ENCODE measurements around the gene UCKL1.

Gene UCKL1

DNA sequence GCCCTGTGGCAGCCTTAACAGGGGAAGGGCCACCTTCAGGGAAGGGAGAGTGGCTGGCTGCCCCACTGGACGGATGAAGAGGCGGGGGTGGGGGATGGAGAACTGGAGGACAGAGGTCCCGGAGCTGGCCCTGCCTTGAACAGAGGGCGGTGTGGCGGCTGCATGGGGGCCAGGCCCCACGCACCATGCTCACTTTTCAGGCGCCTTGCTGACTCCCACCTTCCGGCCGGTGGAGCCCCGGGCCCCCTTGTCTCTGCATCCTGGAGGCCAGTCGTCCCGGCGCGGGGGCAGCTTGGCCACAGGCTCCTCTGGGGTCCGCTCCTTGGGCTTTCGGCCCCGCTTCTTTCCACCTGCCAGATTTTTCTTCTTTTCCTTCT, 3.5 kb upstream of the UCKL1 start:
- DNase-seq (ENCODE audit: low read depth in 2 of 2, low spot score in 1 of 2): no peak

- no peak for DNase-seq (ENCODE audit: low read depth in 2 of 2, low spot score in 1 of 2)
Measured at GRCh38 chr20:63958964-63959698, 2.9 kb upstream of the UCKL1 start.

GRCh38 chr20:63958471-63958870, 2.3 kb upstream of the UCKL1 start:
- no peak for DNase-seq (ENCODE audit: low read depth in 2 of 2, low spot score in 1 of 2)

- DNase-seq (ENCODE audit: low read depth in 2 of 2, low spot score in 1 of 2): no peak
Measured at GRCh38 chr20:63957690-63958441, 1.6 kb upstream of the UCKL1 start.

- peak in 1 of 2 donors; percentile 52 for DNase-seq (ENCODE audit: low read depth in 2 of 2, low spot score in 1 of 2)
Measured at GRCh38 chr20:63957004-63957689, 931 bp upstream of the UCKL1 start.

DNA sequence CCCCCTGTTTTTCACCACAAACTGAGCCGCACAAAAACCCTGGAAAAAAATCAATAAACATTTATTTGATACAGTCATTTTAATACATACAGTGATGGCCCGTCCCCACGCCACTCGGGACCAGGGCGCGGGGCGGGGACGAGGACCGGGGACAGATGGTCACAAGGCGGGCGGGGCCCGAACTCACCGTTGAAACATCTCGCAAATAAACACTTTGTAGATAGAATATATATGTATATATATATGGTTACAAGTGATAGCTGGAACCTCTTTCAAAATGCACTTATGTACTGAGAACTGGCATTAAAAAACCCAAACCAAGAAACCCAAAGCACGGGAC, 418 bp upstream of the UCKL1 start:
- no peak for DNase-seq (ENCODE audit: low read depth in 2 of 2, low spot score in 1 of 2)

GRCh38 chr20:63955281-63955826, 862 bp downstream of the UCKL1 start:
- DNase-seq (ENCODE audit: low read depth in 2 of 2, low spot score in 1 of 2): no peak

DNA sequence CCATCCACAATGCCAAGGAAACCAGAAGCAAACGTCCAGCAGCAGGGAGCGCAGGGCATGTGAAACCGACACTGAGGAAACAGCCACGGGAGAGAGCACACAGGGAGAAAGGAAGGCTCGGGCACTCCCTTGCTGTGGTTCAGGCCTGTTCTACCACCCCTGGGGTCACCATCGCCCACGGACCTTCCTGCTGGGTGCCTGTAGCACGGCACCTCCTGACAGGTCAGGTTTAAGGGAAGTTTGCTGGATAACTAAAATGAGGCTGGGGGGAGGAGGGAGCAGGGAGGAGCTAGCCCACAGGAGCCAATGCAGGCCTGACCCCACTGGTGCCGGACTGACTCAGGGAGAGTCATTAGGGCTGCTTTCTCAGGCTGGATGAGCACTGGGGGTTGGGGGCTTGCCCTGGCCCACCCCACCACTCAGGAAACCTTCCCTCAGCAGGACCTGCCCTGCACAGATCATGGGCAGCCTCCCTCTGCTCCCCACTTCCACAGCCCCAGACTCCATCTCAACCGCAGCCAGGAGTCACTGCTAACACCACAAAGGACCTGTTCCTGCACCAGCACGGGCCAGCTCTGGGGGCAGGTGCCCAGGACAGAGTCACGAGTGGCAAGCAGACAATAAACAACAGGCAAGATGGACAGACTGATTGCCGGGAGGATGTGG, 2.3 kb downstream of the UCKL1 start:
- no peak for DNase-seq (ENCODE audit: low read depth in 2 of 2, low spot score in 1 of 2)

DNA sequence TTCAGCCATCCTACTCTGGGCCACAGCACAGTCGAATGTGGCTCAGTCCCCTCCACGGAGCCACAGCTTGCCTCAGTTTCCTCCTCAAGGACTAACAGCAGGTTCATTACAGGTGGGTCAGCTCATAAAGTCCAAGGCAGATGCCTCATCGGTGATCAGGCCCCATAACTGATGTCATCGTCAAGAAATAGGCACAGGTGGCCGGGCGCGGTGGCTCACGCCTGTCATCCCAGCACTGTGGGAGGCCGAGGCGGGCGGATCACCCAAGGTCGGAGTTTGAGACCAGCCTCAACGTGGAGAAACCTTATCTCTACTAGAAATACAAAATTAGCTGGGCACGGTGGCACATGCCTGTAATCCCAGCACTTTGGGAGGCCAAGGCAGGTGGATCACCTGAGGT, 3.4 kb downstream of the UCKL1 start:
- no peak for DNase-seq (ENCODE audit: low read depth in 2 of 2, low spot score in 1 of 2)

DNA sequence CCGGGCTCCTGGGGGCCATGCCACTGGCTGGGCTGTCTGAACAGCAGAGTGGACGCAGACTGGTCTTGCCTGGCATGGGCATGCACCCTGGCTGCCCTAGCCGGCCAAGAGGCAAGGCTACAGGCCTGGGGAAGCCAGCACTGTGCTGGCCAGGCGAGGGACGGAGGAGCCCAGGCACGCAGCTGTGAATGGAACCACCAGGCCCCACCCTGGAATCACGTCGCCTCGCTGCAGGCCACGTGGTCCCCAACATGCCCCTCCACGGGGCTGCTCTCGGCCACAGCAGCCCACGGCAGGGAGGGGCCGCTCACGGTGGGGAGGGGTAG, 4.0 kb downstream of the UCKL1 start:
- DNase-seq (ENCODE audit: low read depth in 2 of 2, low spot score in 1 of 2): no peak

DNA sequence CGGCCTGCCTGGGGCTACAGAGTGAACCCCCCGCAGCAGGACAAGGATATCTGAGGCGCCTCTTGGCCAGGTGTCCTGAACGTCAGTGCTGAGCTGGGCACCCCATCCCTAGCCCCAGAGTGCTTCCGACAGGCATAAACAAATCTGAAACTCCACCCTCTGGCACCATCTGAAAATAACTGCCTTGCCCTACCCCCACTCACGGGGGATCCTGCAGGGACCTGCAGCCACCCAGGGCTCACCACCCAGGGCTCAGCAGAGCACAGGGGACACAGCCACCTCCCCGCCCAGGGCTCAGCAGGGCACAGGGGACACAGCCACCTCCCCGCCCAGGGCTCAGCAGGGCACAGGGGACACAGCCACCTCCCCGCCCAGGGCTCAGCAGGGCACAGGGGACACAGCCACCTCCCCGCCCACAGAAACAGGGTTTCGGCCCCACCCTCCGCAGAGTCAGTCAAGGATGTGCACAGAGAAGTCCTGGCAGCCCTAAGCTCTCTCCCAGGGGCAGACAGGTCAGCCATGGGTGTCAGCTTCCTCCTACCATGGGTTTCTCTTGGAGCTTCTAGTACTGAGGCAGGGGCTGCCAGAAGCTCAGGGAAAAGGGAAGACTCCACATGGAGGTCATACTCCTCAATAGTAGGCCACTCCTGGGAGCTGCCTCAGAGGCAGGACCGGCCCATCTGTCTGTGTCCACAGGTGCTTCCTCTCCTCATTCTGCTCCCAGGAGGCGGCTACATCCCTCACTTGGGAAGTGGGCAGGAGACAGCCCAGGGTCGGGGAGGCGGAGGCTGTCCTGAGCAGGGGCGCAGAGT, 4.6 kb downstream of the UCKL1 start:
- no peak for DNase-seq (ENCODE audit: low read depth in 2 of 2, low spot score in 1 of 2)

DNA sequence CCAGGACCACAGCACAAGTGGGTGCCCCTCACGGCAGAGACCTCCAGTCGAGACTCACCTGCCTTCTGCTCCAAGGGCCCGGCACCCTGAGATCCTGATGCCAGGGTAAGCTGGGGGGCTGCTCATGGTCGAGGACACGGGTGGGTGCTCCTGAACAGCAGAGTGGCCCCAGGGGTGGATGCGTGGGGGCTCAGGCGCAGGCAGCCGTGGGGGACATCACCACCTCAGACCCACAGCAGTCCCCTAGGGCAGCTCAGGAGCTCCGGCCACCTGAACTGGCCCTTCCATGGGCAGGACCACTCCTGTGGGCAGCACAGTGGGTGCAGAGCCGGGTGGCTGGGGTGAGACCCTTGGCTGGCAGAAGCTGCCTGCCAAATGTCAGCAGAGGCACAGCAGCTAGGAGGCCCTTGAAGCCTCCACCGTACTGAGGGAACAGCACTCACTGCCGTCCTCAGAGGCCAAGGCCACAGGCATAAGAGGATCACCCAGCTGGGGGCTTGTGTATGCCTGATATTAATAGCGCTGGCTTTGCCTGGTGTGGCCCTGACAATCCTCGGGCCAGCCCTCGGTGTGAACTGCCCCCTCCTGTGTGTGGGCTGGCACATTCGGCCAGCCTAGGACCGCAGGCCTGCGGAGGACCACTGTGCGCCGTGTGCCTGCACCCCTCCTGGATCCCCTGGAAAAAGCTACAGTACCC, 5.4 kb downstream of the UCKL1 start:
- no peak for DNase-seq (ENCODE audit: low read depth in 2 of 2, low spot score in 1 of 2)

- DNase-seq (ENCODE audit: low read depth in 2 of 2, low spot score in 1 of 2): no peak
Measured at GRCh38 chr20:63947638-63948456, 8.4 kb downstream of the UCKL1 start.

DNA sequence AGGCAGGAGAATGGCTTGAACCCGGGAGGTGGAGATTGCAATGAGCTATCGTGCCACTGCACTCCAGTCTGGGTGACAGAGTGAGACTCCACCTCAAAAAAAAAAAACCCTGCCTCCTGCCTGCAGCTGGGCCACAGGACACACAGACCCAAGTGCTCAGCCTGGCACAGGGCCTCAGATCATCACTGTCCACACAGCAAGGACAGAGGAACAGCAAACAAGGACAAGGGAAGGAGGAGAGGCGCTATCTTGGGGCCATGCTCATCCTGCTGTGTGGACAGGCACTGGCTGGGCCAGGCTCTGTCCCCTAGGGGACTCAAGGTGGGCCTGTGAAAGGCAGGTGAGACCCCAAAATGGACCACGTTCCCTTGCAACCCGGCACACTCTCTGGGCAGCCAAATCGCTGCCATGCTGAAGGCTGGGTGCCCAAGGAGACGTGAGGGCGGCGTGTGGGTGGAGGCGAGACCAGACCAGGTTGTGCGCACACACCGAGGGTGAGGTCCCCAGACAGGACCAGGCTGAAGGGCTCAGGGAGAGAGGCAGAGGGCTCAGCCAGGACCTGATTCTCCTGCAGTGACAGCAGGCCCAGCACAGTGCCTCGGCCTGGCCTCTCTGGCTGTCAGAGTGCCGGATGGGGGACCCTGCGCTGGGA, 9.1 kb downstream of the UCKL1 start:
- DNase-seq (ENCODE audit: low read depth in 2 of 2, low spot score in 1 of 2): no peak

- no peak for DNase-seq (ENCODE audit: low read depth in 2 of 2, low spot score in 1 of 2)
Measured at GRCh38 chr20:63945921-63946920, 10.0 kb downstream of the UCKL1 start.

DNA sequence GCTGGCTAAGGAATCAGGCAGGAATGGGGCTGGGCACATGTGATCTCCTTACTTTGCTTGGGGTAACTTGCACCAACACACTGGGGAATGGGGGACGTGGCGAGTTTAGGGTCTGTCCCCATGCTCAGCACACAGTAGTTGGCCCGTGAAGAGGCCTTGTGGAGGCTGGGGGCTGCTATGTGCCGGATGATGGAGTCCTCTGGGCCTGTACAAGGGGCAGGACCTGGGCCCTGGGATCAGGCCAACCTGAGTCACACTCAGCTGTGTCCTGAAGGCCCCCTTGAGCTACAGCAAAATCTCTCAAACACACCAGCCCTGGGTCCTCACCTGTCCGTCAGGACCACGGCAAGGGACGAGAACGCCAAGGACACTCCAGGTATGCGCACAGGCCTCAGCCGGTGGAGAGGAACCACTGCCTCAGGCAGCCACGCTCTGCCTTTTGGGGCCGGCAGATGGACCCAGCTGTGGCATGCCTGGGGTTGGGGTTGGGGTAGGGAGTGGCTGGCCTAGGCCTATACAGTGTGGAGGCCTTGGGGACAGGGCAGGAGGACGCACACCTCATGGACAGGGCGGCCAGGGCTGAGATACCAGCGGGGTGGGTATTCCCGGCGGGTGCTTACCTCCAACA, 11.1 kb downstream of the UCKL1 start:
- DNase-seq (ENCODE audit: low read depth in 2 of 2, low spot score in 1 of 2): no peak
